GM06990 (cell line): ENCODE results near the gene OR5I1.
"Not testable (repeated sequence)": the region's sequence is repeated elsewhere in the genome, so short reads cannot be mapped to it uniquely, and the experiment has no call there.

Experiments used
- DNase-seq: peaks from one replicate; pipeline ENCODE4 v3.0.0-alpha.2; 2011; ENCODE audit not compliant: insufficient read length; ENCODE audit errors: extremely low read depth
- H3K27me3 ChIP-seq: replicated peaks from 2 replicates; pipeline ENCODE4 v1.6.0; 2011; ENCODE audit warnings: low read length; ENCODE audit not compliant: control insufficient read depth, insufficient read depth
- H3K36me3 ChIP-seq: 2 replicates; pipeline ENCODE4 v1.5.1; 2011; ENCODE audit warnings: low read length; ENCODE audit not compliant: control insufficient read depth, insufficient read depth
- H3K4me3 ChIP-seq: replicated peaks from 2 replicates; pipeline ENCODE4 v1.5.1; 2011; ENCODE audit warnings: low read depth, mild to moderate bottlenecking, control low read depth, low read length
- TF ChIP-seq, protein P1 (sequence below): IDR thresholded peaks from 2 replicates; pipeline ENCODE4 v1.5.1; 2011; ENCODE audit warnings: low read length, control low read depth, mild to moderate bottlenecking, inconsistent platforms; ENCODE audit not compliant: insufficient read depth, poor library complexity, severe bottlenecking

Gene OR5I1

DNA sequence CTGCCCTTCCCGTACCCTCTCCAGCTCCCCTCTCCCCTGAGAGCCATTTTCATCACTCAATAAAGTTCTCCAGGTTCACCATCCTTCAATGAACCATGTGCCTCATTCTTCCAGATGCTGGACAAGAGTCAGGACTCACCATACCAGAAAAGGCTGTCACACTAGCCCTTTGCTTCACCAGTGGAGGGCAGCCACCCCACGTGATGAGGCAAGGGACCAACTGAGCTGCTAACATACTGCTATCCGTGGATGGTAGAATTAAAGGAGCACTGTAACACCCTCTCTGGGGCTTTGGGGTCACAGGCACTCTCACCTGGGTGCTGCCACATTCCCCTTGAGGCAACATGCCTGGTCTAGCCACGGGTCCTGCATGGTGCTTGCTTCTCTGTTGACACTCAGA, 13.1 kb upstream of the OR5I1 start:
- DNase-seq: no peak
- TF ChIP-seq, protein P1, sequence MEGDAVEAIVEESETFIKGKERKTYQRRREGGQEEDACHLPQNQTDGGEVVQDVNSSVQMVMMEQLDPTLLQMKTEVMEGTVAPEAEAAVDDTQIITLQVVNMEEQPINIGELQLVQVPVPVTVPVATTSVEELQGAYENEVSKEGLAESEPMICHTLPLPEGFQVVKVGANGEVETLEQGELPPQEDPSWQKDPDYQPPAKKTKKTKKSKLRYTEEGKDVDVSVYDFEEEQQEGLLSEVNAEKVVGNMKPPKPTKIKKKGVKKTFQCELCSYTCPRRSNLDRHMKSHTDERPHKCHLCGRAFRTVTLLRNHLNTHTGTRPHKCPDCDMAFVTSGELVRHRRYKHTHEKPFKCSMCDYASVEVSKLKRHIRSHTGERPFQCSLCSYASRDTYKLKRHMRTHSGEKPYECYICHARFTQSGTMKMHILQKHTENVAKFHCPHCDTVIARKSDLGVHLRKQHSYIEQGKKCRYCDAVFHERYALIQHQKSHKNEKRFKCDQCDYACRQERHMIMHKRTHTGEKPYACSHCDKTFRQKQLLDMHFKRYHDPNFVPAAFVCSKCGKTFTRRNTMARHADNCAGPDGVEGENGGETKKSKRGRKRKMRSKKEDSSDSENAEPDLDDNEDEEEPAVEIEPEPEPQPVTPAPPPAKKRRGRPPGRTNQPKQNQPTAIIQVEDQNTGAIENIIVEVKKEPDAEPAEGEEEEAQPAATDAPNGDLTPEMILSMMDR: no peak
- H3K36me3 ChIP-seq: no peaks in the 10 kb centered on the region
- H3K4me3 ChIP-seq: no peak overlapping the region
- H3K27me3 ChIP-seq: no peaks in the 10 kb centered on the region

DNA sequence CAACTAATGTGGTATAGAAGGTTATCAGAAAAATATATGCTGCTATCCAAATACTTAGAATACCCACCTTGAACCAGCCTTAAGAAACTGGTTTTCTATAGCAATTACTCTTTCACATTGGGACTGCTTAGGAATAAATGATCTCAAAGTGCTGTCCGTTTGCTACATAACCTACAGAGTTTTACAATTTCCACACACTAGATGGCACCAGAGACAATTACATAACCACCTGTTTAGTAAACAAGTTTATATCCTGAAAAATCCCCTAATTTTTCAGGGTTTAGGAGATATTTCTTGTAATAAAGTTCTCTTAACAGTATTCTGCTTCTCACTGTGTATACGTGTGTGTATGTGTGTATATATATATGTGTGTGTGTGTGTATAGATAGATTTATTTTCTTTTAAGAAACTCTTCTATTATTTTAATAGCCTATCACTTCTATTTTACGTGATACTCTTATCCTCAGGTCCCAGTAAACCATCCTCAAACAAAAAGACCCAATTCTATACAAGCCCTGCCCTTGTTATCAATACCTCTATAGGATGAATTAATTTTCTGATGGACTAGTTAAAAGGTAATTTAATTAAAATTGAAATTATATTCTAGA, 6.7 kb upstream of the OR5I1 start:
- Histone ChIP-seq H3K4me3 (no peak overlapping the region), H3K36me3 (no peaks in the 10 kb centered on the region), H3K27me3 (no peaks in the 10 kb centered on the region)
- TF ChIP-seq, protein P1: peak; percentile 51
- DNase-seq: no peak

DNA sequence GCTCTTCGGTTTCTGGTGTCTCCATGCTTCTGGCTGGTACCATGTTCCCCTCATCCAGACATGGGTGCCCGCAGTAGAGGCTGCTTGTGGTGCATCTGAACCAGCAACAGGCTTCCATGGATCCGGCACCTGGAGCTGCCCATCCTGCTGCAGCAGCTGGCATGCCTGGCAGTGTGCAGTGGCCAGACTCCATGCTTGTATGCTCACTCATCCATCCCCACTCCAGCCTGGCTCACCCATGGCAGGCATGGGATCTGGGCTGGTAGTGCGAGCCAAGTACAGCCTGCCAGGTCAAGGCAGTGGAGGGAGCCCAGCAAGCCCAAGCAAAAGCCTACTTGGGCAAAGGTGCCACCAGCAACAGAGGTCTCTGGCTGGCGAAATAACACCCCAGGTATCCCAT, 15.7 kb downstream of the OR5I1 start:
- no peak overlapping the region for H3K4me3 ChIP-seq
- no peaks in the 10 kb centered on the region for H3K36me3 ChIP-seq
- H3K27me3 ChIP-seq: no peaks in the 10 kb centered on the region
- TF ChIP-seq, protein P1: no peak
- no peak for DNase-seq

DNA sequence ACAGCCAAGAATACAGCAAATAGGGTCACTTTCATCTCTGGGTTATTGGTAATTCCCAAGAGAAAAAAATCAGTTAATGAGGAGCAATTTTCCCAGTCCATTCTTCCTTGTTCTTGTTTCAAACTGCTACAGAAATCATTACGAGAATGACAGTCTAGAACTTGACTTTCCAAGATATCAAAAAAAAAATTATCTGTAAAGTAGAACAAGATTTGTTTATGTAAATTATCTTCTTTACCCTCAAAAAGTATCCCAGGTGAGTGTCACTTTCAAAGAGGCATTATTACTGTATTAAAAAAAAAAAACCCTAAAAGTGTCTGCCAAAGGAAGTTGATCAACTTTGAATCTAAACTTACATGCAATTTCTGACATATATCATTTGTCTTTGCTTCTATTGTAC, 21.7 kb downstream of the OR5I1 start, which contains the start of gene OR5W2:
Gene OR5W2 (minus strand): TSS at position 101 of the 400 bp plus-strand sequence. CDS start 0 bp downstream, at position 101.
- Histone ChIP-seq H3K27me3 (no peaks in the 10 kb centered on the region), H3K36me3 (no peaks in the 10 kb centered on the region), H3K4me3 (no peak within 1 kb of the TSS)
- no peak for DNase-seq
- TF ChIP-seq, protein P1: no peak

DNA sequence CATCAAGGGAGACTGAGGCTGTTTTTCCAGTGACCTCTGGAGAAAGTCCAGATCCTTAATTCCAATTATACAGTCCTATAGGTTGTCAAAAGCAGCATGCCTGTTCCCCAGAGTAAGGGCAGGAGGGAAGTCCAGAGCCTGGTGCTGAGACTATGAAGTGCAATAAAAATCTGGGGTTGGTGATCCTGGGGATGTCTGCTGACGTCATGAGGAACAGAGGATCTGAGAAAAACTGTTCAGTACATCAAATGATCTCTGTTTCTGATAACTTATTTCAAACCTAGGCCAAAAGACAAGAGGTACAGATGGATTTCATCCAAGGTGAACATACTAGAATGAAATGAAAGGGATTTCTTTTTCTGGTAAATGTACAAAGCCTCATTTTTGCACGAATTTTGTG, 33.9 kb downstream of the OR5I1 start:
- Histone ChIP-seq H3K36me3 (no peaks in the 10 kb centered on the region), H3K27me3 (no peaks in the 10 kb centered on the region), H3K4me3 (no peak overlapping the region)
- TF ChIP-seq, protein P1: no peak
- no peak for DNase-seq

DNA sequence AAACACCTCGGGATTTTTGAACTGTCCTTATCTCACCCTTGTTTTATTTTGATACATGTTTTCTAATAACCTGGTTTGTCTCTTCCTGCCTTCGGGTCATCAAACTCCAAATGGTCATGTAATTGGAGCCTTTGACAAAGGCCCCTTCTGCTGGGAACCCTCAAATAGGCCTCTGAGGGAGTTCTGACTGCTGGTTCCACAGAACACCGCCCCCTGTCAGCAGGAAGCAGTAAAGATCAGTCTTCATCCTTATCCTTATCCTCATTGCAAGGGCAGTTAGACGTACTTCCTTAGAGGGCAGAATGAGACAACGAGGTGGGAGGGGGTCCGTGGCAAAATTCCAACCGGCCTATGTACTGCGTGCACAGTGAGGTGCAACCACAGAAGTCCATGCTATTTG, 41.0 kb downstream of the OR5I1 start:
- no peak overlapping the region for H3K4me3 ChIP-seq

DNA sequence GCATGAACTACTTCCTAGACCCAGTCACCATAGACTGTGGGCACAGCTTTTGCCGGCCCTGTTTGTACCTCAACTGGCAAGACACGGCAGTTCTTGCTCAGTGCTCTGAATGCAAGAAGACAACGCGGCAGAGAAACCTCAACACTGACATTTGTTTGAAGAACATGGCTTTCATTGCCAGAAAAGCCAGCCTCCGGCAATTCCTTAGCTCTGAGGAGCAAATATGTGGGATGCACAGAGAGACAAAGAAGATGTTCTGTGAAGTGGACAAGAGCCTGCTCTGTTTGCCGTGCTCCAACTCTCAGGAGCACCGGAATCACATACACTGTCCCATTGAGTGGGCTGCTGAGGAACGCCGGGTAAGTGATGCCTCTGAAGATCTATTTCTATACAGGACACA, 50.7 kb downstream of the OR5I1 start:
- H3K4me3 ChIP-seq, DNase-seq, H3K36me3 ChIP-seq, H3K27me3 ChIP-seq: not testable (repeated sequence)

More for the DNA sequence above, 41.0 kb downstream of the OR5I1 start:
- no peak for DNase-seq
- Histone ChIP-seq H3K36me3 (no peaks in the 10 kb centered on the region), H3K27me3 (no peaks in the 10 kb centered on the region)
- TF ChIP-seq, protein P1: no peak
